ENCODE measurements around the gene PTGFRN. TPM values are rescaled to one million over a fixed set of nuclear protein-coding genes. Genes with fewer than 3 reads are reported as not detected.

The PTGFRN gene
- total RNA-seq, 3 donors from 2014 or later: 10.0 to 17.0 (median 15.5) TPM

- Mint-ChIP-seq H3K36me3 (ENCODE audit: insufficient read depth) (no peaks in the 10 kb centered on the region), H3K27me3 (ENCODE audit: low read depth) (no peaks in the 10 kb centered on the region), H3K4me1 (ENCODE audit: low read depth) (no peaks in the 10 kb centered on the region), H3K4me3 (no peak overlapping the region), H3K9me3 (no peaks in the 10 kb centered on the region)
- ATAC-seq (no peak), DNase-seq (no peak)
These were observed 6.9 kb upstream of the PTGFRN start for GRCh38 chr1:116902723-116903383.

GRCh38 chr1:116904791-116905320, 4.9 kb upstream of the PTGFRN start:
- DNase-seq: no peak
- H3K9me3 Mint-ChIP-seq: no peaks in the 10 kb centered on the region
- H3K4me1 Mint-ChIP-seq (ENCODE audit: low read depth): peaks cover 5% of the 10 kb centered on the region
- H3K36me3 Mint-ChIP-seq (ENCODE audit: insufficient read depth): no peaks in the 10 kb centered on the region
- ATAC-seq: no peak
- H3K4me3 Mint-ChIP-seq: no peak overlapping the region
- peaks cover 5% of the 10 kb centered on the region for H3K27me3 Mint-ChIP-seq (ENCODE audit: low read depth)

- peaks cover 5% of the 10 kb centered on the region for H3K27me3 Mint-ChIP-seq (ENCODE audit: low read depth)
- no peaks in the 10 kb centered on the region for H3K9me3 Mint-ChIP-seq
- ATAC-seq (no peak), DNase-seq (no peak)
- no peak overlapping the region for H3K4me3 Mint-ChIP-seq
- no peaks in the 10 kb centered on the region for H3K36me3 Mint-ChIP-seq (ENCODE audit: insufficient read depth)
- peaks cover 5% of the 10 kb centered on the region for H3K4me1 Mint-ChIP-seq (ENCODE audit: low read depth)
These were observed 2.9 kb upstream of the PTGFRN start for GRCh38 chr1:116906812-116907211.

DNA sequence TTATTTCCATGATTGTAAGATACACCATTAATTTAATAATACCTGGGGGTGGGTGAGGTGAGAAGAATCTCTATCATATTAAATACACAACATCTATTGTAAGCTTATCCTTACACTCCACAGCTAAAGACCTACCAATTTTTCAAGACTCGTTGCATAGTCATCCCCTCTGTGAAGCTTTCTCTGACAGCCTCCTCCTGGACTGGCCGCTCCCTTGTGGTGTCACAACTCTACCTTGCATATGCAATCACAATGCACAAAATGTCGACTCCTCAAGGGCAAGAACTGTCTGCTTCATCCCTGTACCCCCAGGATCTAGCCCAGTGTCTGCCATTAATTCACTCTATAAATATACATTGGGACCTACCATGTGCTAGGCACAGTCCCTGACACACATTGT, 2.4 kb upstream of the PTGFRN start:
- no peaks in the 10 kb centered on the region for H3K36me3 Mint-ChIP-seq (ENCODE audit: insufficient read depth)
- H3K9me3 Mint-ChIP-seq: no peaks in the 10 kb centered on the region
- no peak overlapping the region for H3K4me3 Mint-ChIP-seq
- no peak for DNase-seq
- ATAC-seq: no peak
- peaks cover 5% of the 10 kb centered on the region for H3K4me1 Mint-ChIP-seq (ENCODE audit: low read depth)
- H3K27me3 Mint-ChIP-seq (ENCODE audit: low read depth): peaks cover 5% of the 10 kb centered on the region

DNA sequence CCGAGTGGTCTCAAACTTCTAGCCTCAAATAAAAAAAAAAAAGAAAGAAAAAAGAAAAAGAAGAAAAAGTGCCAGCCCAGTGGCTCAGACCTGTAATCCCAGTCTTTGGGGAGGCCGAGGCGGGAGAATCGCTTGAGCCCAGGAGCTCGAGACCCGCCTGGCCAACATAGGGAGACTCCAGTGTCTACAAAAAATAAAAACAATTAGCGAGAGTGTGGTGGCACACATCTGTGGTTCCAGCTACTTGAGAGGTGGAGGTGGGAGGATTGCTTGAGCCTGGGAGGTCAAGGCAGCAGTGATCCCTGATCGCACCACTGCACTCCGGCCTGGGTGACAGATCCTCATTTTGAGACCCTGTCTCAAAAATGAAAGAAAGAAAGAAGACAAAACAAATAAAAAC, 1.4 kb upstream of the PTGFRN start:
- Mint-ChIP-seq H3K4me3 (peak overlapping the region; percentile 9), H3K9me3 (no peaks in the 10 kb centered on the region), H3K4me1 (ENCODE audit: low read depth) (peaks cover 5% of the 10 kb centered on the region), H3K36me3 (ENCODE audit: insufficient read depth) (no peaks in the 10 kb centered on the region), H3K27me3 (ENCODE audit: low read depth) (peaks cover 5% of the 10 kb centered on the region)
- no peak for DNase-seq
- no peak for ATAC-seq

DNA sequence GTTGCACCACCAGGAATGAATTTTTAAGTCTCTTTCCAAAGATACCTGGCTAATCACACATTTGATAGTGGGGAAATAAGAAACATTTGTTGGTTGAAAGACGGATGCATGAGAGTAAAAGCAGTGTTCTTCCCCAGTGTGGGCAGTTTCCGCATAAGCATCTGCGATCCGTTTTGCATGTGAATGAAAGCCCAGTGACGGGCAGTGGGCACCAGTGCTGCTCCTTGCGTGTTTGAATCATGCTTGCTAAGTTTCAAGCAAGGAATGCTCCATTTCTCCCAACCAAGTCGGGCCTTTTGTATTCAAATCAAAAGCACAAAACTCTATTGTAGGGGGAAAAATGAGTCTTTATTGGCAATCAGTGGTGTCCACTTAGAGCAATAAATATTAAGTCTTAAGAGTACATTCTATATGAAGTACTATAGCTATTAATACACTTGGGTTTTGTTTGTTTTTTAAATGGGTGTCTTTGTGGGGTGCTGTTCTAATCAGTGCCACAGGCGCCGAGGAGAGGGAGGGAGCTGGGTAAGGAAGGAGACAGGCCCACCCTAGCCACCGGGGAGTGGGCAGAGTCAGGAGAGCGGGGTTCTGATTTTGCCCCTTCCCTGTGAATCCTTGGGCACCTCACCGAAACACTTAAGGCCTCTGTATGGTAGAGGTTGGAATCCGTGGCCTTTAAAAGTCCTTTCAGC, 750 bp upstream of the PTGFRN start:
- peaks cover 5% of the 10 kb centered on the region for H3K27me3 Mint-ChIP-seq (ENCODE audit: low read depth)
- H3K9me3 Mint-ChIP-seq: no peaks in the 10 kb centered on the region
- peak overlapping the region; percentile 82 for H3K4me3 Mint-ChIP-seq
- H3K4me1 Mint-ChIP-seq (ENCODE audit: low read depth): peaks cover 5% of the 10 kb centered on the region
- H3K36me3 Mint-ChIP-seq (ENCODE audit: insufficient read depth): no peaks in the 10 kb centered on the region
- DNase-seq (no peak), ATAC-seq (no peak)

DNA sequence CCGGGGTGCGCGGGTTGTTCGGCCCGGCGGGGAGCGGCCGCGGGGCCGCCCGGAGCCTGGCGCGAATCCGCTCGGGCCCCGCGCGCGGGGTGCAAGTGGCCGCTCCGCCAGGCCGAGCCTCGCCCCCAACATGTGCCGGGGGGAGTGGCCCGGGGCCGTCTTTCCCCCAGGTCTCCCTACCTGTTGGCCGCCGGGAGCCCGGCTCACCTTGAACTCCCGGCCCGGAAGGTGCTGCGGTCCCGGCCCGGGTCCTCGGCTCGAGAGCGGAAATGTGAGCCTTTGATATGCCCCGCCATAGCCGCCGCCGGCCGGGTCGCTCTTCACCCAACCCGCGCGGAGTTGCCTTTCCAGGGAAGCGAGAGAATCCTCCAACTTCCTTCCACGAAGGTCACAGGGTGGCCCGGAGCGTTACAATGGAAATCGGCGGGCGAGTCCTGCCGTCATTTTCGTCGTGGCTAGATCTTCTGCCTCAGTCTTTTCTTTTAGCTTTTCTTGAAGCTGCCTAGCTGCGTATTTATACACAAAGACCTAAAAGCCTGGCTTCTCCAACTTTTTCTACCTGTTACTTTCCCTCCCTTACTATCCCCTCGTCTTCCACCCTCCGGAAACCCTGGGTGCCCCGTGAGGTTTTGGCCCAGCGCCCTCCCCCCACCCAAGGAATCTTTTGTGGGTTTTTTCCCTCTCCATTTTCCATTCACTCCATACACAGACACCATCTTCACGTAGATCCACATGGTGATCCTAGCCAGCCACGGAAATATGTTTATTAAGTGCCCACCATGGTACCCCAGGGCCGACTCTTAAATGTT, 867 bp downstream of the PTGFRN start:
- no peaks in the 10 kb centered on the region for H3K36me3 Mint-ChIP-seq (ENCODE audit: insufficient read depth)

GRCh38 chr1:116911188-116911553, 1.5 kb downstream of the PTGFRN start:
- ATAC-seq (no peak), DNase-seq (no peak)
- no peak overlapping the region for H3K4me3 Mint-ChIP-seq
- H3K9me3 Mint-ChIP-seq: no peaks in the 10 kb centered on the region
- peaks cover 11% of the 10 kb centered on the region for H3K4me1 Mint-ChIP-seq (ENCODE audit: low read depth)
- peaks cover 5% of the 10 kb centered on the region for H3K27me3 Mint-ChIP-seq (ENCODE audit: low read depth)
- no peaks in the 10 kb centered on the region for H3K36me3 Mint-ChIP-seq (ENCODE audit: insufficient read depth)

More for the DNA sequence above, 867 bp downstream of the PTGFRN start:
- DNase-seq (peak; percentile 30), ATAC-seq (peak; percentile 74)
- Mint-ChIP-seq H3K4me3 (no peak overlapping the region), H3K4me1 (ENCODE audit: low read depth) (peaks cover 11% of the 10 kb centered on the region), H3K9me3 (no peaks in the 10 kb centered on the region), H3K27me3 (ENCODE audit: low read depth) (peaks cover 5% of the 10 kb centered on the region)

DNA sequence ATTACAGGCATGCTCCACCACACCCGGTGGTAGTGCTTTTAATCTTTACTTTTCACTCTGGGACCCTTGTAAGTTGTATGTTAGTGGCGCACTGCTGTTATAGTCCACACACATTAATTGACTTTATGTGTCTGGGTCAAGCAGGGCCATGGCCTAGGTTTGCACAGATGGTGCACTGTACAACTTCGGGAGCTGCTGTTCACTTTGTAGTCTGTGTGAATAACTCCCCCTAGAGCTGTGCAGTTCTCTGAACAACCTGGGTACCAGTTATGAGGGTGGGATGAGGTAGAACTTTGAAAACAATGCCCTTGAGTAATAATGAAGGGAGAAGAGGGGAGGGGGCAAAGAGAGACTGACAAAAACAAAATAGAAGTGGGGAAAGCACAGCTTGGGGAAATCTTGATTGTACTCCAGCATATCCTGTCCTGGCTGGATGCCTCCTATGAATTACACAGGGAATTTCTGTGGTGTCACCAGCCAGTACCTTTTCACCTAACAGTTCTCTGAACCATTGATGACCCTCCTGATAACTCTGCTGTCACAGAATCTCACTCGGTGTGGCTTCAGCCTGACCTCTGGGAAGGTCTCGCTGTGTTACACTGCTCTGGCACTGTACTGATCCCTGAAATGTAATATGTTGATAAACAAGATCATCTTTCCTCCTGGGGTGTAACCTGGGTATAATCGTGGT, 2.2 kb downstream of the PTGFRN start:
- Mint-ChIP-seq H3K4me1 (ENCODE audit: low read depth) (peaks cover 11% of the 10 kb centered on the region), H3K27me3 (ENCODE audit: low read depth) (peaks cover 5% of the 10 kb centered on the region), H3K36me3 (ENCODE audit: insufficient read depth) (no peaks in the 10 kb centered on the region), H3K9me3 (no peaks in the 10 kb centered on the region), H3K4me3 (no peak overlapping the region)
- ATAC-seq: no peak
- no peak for DNase-seq

DNA sequence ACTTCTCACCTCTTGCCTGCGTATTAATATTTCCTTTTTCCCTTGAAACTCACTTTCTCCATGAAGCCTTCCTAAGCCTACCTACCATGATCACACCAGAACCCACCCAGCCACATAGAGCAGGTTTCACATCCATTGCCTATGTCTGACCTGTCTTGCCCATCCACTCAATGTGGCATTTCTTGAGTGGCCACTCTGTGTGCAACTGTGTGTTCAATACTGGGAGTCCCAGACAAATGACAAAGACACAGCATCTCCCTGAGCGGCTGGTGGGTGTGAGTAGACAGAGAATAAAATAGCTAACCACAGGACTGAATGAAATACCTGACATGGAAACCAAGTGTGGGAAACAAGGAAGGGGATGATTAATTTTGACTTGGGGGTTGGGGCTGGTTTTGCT, 3.1 kb downstream of the PTGFRN start:
- Mint-ChIP-seq H3K9me3 (no peaks in the 10 kb centered on the region), H3K4me3 (no peak overlapping the region), H3K36me3 (ENCODE audit: insufficient read depth) (no peaks in the 10 kb centered on the region), H3K4me1 (ENCODE audit: low read depth) (peaks cover 11% of the 10 kb centered on the region), H3K27me3 (ENCODE audit: low read depth) (peaks cover 5% of the 10 kb centered on the region)
- DNase-seq (no peak), ATAC-seq (no peak)

GRCh38 chr1:116913941-116914340, 4.2 kb downstream of the PTGFRN start:
- Mint-ChIP-seq H3K4me1 (ENCODE audit: low read depth) (peaks cover 11% of the 10 kb centered on the region), H3K9me3 (no peaks in the 10 kb centered on the region), H3K36me3 (ENCODE audit: insufficient read depth) (no peaks in the 10 kb centered on the region), H3K4me3 (no peak overlapping the region), H3K27me3 (ENCODE audit: low read depth) (peaks cover 5% of the 10 kb centered on the region)
- ATAC-seq (no peak), DNase-seq (no peak)

DNA sequence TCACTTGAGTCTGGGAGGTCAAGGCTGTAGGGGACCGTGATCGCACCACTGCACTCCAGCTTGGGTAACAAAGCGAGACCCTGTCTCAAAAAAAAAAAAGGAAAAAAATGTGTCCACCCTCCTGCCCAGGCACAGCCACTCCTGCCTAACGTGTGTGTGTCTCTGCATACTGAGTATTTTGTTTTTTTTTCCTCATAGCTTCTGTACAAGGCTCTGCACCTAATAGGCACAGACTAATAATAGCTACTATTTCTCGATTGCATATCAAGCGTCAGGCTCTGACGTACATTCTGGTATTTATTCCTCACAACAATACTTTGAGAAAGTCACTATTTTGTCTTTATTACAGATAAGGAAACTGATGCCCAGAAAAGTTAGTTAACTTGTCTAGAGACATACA, 5.0 kb downstream of the PTGFRN start:
- H3K4me3 Mint-ChIP-seq: no peak overlapping the region
- no peaks in the 10 kb centered on the region for H3K36me3 Mint-ChIP-seq (ENCODE audit: insufficient read depth)
- peaks cover 6% of the 10 kb centered on the region for H3K4me1 Mint-ChIP-seq (ENCODE audit: low read depth)
- no peaks in the 10 kb centered on the region for H3K9me3 Mint-ChIP-seq
- no peaks in the 10 kb centered on the region for H3K27me3 Mint-ChIP-seq (ENCODE audit: low read depth)
- DNase-seq: no peak
- ATAC-seq: no peak

DNA sequence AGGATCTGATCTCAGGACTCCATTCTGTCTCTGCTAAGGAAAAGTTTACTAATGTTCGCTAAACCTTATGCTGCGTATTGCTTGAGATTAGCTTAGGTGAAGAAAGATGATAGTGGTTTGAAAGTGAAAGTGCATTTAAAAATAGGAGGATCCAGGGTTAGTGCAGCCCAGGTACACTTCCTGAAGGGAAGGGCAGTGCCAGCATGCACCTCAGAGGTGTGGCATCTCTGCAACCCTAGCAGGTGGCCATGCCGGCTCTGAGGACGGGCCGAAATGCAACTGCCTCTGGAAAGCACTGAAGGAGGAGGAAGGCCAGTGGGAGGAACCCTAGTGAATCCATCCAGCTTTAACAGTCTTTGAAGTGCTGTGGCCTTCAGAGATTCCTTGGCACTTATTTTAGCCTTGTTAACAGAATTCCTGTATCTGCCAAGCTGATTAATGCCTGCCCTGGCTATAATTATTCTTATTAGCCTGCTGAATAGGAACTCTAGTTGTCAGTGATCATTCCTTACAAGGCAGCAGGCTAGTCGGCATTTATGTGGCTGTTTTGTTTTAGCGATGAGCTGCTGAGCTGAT, 5.5 kb downstream of the PTGFRN start:
- Mint-ChIP-seq H3K27me3 (ENCODE audit: low read depth) (no peaks in the 10 kb centered on the region), H3K9me3 (no peaks in the 10 kb centered on the region), H3K4me3 (peak overlapping the region; percentile 34), H3K4me1 (ENCODE audit: low read depth) (peaks cover 9% of the 10 kb centered on the region), H3K36me3 (ENCODE audit: insufficient read depth) (no peaks in the 10 kb centered on the region)
- ATAC-seq (no peak), DNase-seq (no peak)

GRCh38 chr1:116916002-116916401, 6.3 kb downstream of the PTGFRN start:
- H3K4me1 Mint-ChIP-seq (ENCODE audit: low read depth): peaks cover 9% of the 10 kb centered on the region
- no peak overlapping the region for H3K4me3 Mint-ChIP-seq
- H3K36me3 Mint-ChIP-seq (ENCODE audit: insufficient read depth): no peaks in the 10 kb centered on the region
- ATAC-seq (no peak), DNase-seq (no peak)
- no peaks in the 10 kb centered on the region for H3K9me3 Mint-ChIP-seq
- H3K27me3 Mint-ChIP-seq (ENCODE audit: low read depth): no peaks in the 10 kb centered on the region
